Measurements from ENCODE around the gene INTS6L.
A peak's percentile ranks its signal among the peaks of the same experiment; 100 is the strongest.
"Not testable (repeated sequence)": the region's sequence is repeated elsewhere in the genome, so short reads cannot be mapped to it uniquely, and the experiment has no call there.

Gene INTS6L

DNA sequence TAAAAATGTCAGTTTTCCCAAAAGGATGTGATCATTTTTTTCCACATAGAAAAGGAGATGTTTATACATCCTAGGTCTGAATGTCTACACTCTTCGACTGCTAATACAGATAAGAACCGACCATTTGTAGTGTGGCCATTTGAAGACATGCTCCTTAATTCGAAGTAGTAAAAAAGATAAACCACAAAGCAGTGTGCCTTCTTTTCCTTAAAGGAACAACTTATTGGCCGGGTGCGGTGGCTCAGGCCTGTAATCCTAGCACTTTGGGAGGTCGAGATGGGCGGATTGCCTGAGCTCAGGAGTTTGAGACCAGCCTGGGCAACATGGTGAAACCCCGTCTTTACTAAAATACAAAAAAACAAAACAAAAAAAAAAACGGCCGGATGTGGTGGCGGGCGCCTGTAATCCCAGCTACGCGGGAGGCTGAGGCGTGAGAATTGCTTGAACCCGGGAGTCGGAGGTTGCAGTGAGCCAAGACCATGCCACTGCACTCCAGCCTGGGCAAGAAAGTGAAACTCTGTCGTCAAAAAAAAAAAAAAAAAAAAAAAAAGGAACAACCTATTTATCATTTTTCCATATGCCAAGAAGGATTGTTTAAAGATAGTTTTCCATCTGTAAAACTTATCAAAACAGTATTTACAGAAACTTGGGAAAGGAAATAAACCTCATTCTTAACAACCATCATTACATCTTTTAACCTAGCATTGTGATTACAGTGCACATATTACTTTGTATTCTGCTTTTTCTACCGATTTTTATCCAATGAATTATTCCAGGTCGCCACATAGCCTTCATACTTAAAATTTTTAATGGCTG lies 2.6 kb downstream of the INTS6L start:
- DNase-seq = peak; percentile 25

GRCh38 chrX:135528254-135528653 lies 7.8 kb downstream of the INTS6L start:
- no peak for DNase-seq

DNA sequence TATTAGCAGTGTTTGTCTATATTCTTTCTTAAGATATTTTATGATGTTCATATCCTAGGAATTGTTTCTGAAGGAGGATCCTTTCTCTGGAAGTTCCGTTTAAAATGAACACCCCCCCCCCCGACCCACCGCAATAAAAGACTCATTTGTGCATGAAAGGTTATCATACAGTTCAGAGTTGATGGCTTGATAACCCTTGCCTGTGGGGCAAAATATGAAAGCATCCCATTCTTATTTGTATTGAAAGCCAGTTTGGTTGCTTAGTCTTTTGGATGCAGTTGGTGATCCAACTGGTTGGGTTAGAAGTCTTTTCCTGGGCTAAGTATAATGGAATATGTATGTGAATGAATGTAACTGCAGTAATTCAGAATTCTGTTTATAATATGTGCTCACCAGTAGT lies 8.3 kb downstream of the INTS6L start:
- no peak for DNase-seq

DNA sequence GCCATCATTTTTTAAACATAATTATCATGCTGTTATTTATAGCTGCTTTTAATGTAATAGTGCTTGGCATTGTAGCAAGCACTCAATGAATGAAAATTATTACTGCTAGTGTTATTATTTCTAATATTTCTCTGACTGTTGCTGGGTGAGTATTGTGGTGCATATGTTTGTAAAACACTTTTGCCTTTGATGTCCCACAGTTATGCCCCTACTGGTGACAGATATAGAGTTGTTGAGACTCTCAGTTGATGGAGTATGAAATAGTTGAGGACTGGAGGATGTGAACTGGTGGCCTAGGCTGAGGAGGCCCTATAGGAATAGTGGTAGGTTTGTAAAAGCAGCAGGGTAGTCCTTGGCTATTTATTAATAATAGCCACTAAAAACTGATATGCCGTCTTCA lies 9.6 kb downstream of the INTS6L start:
- no peak for DNase-seq

- no peak for DNase-seq
These were observed 11.4 kb downstream of the INTS6L start for GRCh38 chrX:135531813-135532212.

DNA sequence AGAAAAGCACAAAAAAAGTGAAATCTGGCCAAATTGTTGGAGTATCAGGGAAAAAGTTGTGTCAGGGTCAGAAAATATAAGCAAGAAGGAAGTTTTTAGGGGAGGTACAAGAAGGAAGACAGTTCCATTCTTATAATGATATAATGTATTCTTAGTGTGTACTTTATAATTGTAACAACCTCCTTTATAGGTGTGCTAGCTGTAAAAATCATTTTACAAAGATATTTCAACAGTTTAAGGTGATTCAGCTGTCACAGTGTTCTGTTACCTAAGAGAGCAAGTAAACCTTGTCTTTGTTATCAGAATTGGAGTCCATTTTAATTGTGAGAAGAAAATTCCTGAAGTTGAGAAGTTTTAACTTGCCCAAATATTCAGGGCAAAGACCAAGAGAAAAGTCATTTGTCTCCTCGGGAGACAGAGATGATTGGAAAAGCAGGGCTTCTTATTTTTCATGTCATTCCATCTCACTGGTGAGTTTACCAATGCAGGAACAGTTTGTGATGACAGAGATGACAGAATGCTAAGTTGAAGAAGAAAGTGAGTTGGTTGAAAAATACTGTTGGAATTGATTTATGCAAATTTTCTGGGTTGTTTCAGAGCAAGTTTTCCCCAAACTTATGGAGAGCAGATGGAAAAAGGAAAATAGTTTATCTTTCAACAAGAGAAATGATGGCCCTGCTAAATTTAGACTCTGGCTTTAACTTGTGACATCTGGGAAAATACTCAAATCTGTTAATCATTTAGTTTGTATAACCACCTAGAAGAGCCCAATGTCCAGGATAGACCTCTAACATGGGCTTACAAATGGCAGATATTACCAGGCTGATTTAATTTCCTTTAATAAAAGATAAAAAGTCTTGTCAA lies 14.8 kb downstream of the INTS6L start:
- DNase-seq = no peak

DNA sequence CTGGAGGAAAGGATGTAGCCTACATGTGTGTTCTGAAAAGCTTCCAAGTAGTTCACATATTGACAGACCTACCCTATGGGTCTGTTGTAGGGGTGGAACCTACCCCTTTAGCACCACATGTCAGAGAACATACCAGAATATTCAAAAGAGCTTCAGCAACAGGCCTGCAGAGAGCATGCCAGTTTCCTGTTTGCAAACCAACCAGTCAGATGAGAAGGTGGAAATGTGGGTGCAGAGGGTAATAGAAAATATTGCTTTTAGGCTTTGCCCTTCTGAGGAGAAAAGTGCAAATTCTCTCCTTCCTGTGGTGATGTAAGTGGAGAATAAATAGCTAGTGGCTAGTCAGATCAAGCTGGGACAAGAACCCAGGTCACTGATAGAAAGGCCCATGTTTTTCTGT lies 16.4 kb downstream of the INTS6L start:
- DNase-seq = peak; percentile 19

DNA sequence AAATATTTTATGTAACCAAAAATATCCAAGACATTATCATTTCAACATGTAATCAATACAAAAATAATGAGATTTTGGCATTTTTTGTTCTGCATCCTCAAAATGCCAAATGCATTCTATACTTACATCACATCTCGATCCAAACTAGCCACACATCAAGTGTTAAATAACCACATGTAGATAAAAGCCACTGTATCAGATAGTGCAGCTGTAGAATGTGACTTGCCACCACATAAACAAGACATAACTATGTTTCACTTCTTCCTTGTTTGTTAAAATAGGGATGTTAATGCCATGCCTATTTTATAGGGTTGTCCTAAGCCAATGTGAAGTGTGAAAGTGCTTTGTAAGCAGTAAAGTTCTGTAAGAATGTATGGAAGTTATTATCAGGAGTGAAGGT lies 20.9 kb downstream of the INTS6L start:
- no peak for DNase-seq

DNA sequence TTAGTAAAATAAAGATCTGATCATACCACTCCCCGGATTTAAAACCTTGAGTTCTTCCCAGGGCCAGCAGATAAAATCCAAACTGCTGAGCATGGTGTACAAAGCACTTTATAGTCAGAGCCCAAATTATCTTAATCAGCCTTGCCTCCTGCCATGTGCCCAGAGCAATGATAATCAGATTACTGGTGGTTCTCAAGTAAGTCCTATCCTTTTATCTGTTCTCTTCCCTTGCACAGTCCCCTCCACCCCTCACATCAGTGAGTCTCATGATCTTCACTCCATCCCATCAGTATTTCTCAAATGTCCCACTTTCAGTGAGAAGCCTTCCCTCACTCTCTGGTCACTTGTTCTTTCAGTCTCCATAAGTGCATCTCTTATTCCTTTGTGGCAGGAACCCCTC lies 22.7 kb downstream of the INTS6L start:
- no peak for DNase-seq

GRCh38 chrX:135543924-135544323 lies 23.5 kb downstream of the INTS6L start:
- peak; percentile 46 for DNase-seq

DNA sequence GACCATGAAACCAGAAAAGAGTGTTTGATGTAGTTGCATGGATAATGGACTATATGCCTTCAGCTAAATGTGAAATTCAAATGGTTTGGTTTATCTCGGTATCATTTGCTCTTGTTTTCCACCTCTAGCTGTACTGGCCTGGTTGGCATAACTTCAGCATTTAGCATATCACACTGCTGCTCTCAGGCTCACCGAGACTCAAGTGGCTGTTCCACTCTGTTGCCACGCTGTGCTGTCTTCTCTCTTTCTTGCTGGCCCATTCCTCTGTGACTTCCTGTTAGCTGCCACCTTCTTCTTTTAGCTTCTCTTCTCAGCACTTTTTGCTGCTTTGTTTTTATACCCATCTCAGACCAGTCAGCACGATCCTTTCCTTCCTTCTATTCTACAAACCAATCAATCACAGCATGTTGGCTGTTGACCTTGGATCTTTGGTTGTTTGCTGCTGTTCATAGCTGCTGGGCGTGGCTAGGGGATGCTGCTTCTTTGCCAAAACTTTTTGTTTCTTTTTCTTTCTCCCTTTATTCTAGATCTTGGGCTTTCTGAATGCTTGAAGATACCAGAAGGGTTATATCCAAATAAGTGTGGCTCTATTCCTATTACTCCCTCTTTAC lies 24.0 kb downstream of the INTS6L start:
- no peak for DNase-seq

GRCh38 chrX:135547767-135548166 lies 27.3 kb downstream of the INTS6L start:
- DNase-seq = no peak

GRCh38 chrX:135549519-135549918 lies 29.1 kb downstream of the INTS6L start:
- no peak for DNase-seq

DNA sequence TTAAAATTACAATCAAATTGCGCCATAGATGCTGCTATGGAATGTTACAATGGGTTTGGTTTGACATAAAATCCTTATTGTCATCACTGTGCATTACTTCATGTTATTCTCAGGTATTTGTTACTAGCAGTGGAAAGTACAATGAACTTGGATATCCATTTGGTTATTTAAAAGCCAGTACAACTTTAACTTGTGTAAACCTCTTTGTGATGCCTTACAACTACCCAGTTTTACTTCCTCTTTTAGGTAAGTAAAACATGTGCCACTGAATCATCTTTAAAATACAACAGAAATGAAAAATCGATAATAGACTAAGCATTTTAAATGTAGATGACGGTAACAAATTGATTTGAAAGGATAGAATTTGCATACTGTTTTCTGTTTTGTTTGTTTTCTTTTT lies 35.6 kb downstream of the INTS6L start:
- DNase-seq = no peak

GRCh38 chrX:135557344-135557743 lies 36.9 kb downstream of the INTS6L start:
- no peak for DNase-seq

- peak; percentile 2 for DNase-seq
These were observed 52.0 kb downstream of the INTS6L start for GRCh38 chrX:135572436-135572835.

DNA sequence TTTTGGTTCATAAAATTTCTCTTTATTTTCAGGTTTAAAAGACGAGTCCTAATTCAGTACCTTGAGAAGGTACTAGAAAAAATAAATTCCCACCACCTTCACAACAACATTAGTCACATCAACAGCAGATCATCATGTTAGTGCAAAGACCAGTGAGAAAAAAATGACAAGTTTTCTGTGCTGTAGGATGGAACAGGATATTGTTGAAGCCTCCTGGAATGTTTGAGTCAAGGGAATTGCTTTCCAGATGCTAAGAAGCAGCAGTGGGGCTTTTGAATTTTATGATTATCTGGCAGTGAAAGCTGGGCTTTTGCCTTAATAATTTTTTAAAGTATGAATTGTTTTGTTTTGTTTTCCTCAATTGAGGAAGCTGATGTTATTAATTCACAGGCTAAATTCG lies 61.0 kb downstream of the INTS6L start:
- DNase-seq = no peak

- DNase-seq = no peak
These were observed 64.7 kb downstream of the INTS6L start for GRCh38 chrX:135585153-135585552.

- DNase-seq = no peak
These were observed 71.4 kb downstream of the INTS6L start for GRCh38 chrX:135591871-135592270.

GRCh38 chrX:135594049-135594448 lies 73.6 kb downstream of the INTS6L start:
- DNase-seq = not testable (repeated sequence)

GRCh38 chrX:135594453-135594852 lies 74.0 kb downstream of the INTS6L start:
- not testable (repeated sequence) for DNase-seq

GRCh38 chrX:135595543-135595942 lies 75.1 kb downstream of the INTS6L start:
- no peak for DNase-seq

DNA sequence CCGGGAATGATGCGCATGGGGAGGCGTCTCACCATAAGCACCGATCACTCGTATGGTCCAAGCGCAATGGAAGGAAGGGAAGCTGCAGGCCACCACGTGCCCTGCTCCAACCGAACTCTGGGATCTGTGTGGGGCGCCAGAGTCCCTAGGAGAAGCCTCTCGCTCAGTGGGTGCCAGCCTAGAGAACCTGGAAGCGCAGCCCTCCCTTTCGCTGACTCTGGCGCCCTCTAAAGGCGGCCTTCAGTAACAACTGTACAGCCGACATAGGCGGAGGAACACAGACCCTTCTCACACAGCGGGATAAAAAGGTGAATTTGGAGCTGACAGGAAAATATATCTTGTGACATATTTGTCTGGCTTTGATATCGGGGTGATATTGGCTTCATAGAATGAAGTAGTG lies 76.0 kb downstream of the INTS6L start:
- DNase-seq = peak; percentile 38

GRCh38 chrX:135605906-135606305 lies 85.4 kb downstream of the INTS6L start:
- no peak for DNase-seq

All from CD4-positive, alpha-beta T cell treated with Interleukin-21 for 1 hour (primary cell).